Middle frontal gyrus (tissue), 1 donor: ENCODE measurements around the gene ZSWIM5.
"Not testable (repeated sequence)": the region's sequence is repeated elsewhere in the genome, so short reads cannot be mapped to it uniquely, and the experiment has no call there.

Experiments
- DNase-seq: peaks from one replicate; pipeline ENCODE4 v3.0.0-alpha.2; 2015; ENCODE audit warnings: low spot score; ENCODE audit errors: extremely low spot score

ZSWIM5 gene

DNA sequence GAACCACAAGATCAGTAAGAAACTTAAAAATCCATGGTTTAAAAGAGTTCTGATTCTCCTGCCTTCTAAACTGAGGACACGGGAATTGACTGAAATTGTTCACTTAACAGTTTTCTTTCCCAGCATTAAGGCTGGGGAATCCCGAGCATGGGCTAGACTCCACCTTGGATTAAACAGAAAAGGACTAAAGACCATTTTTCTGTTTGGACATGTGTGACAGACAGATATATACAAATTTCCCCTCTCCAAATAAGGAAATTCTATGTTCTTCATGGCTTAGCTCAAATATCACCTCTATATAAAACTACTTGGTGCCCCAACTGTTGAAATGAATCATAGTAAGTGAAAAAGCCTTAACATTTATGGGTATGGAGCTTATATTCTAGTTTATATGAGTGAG, 109.3 kb downstream of the ZSWIM5 start:
- DNase-seq: no peak

DNA sequence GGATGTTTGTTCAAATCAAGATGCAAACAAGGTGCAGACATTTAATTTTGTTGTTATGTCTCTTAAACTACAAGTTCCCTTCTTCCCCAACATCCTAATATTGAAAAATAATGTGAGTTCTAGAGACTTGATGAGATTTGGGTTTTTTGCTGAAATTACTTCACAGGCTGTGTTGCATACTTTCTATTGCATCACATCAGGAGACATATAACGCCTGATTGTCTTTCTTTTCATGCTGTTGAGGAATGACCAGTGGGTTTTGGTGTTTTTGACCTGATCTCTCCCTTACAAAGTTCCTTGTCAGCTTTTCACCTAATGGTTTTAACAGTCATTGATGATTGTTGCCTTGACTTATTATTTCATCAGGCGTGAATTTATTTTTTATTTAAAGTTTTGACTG, 111.0 kb downstream of the ZSWIM5 start:
- DNase-seq: no peak

DNA sequence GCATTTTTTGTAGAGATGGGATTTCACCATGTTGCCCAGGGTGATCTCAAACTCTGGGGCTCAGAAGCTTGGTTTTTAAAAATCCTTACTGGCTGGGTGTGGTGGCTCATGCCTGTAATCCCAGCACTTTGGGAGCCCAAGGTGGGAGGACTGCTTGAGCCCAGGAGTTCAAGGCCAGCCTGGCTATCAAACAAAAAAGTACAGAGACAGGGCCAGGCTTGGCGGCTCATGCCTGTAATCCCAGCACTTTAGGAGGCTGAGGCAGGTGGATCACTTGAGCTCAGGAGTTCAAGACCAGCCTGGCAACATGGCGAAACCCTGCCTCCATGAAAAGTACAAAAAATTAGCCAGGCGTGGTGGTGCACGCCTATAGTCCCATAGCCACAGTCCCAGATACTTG, 112.0 kb downstream of the ZSWIM5 start:
- DNase-seq: not testable (repeated sequence)

DNA sequence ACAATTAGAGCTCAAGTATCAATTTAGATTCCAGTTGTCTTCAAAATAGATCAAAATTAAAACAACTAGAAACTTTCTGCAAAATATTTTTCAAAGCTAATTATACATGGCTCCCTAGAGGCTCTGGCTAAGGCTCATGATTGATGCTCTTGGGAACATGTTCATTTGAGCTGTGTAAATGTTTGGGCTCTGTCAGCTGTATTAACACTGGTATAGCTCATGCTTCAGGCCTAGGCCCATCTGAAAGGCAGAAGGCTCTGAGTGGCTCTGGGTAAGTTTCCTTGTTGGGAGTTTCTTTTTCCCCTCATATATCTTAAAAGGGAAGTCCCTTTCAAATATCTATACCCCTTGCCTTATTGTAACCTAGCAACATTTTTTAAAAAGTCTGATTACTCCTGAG, 113.1 kb downstream of the ZSWIM5 start:
- DNase-seq: no peak

DNA sequence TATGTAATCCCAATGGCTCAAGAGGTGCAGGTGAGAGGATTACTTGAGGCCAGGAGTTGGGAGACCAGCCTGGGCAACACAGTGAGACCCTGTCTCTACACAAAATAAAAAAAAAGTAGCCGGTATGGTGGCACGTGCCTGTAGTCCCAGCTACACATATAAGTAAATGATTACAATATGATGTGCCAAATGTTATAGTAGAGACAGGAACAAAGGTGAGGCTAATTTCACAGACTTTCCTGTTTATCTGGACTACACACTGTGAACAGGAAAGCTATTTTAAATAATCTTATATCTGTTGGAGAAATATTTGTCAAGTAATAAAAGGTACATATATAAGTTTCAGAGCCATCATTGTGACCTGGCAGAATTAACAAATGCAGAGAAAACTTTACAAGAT, 116.7 kb downstream of the ZSWIM5 start:
- DNase-seq: no peak

DNA sequence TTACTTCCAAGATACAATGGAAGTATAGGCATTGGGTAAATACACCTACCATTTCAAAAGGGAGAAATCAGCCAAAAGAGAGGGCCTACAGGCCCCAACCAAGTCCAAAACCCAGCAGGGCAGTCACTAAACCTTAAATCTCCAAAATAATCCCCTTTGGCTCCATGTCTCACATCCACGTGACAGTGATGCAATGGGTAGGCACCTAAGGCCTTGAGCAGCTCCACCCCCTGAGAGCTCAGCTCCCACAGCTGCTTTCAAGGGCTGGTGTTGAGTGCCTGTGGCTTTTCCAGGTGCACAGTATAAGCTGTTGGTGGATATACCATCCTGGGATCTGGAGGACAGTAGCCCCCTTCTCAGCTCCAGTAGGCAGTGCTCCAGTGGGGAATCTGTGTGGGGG, 121.8 kb downstream of the ZSWIM5 start:
- no peak for DNase-seq

DNA sequence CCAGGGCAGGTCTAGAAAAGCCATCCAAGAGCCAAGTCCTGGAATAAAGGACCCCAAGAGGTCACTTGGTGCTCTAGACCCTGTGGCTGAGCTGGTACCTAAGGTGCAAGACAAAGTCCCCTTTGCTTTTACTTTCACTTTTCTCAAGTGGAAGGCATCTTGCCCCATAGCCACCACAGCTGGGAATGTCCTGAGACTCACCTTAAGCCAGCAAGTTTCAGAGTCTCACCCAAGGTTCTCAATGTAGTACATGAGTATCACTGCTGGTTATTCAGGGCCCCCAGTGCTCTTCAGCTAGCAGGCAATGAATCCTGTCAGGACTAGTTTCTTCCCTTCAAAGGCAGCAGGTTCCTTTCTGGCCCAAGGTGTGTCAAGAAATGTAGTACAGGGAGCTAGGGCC, 126.9 kb downstream of the ZSWIM5 start:
- no peak for DNase-seq

DNA sequence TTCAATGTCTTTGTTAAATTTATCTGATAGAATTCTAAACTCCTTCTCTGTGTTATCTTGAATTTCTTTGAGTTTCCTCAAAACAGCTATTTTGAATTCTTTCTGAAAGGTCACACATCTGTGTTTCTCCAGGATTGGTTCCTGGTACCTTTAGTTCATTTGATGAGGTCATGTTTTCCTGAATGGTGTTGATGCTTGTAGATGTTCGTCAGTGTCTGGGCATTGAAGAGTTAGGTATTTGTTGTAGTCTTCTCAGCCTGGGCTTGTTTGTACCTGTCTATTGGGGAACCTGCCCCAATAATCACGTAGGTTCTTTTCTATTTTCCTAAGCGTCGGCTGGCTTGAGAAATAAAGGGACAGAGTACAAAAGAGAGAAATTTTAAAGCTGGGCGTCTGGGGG, 129.4 kb downstream of the ZSWIM5 start:
- DNase-seq: not testable (repeated sequence)

DNA sequence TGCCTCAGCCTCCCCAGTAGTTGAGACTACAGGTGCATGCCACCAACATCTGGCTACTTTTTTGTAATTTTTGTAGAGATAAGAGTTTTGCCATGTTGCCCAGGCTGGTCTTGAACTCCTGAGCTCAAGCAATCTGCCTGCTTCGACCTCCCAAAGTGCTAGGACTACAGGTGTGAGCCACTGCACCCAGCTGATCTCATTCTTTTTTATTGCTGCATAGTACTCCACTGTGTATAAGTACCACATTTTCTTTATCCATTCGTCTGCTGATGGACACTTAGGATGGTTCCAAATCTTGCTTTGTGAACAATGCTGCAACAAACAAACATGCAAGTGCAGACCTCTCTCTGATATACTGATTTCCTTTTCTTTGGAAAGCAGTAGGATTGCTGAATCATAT, 134.8 kb downstream of the ZSWIM5 start:
- no peak for DNase-seq

DNA sequence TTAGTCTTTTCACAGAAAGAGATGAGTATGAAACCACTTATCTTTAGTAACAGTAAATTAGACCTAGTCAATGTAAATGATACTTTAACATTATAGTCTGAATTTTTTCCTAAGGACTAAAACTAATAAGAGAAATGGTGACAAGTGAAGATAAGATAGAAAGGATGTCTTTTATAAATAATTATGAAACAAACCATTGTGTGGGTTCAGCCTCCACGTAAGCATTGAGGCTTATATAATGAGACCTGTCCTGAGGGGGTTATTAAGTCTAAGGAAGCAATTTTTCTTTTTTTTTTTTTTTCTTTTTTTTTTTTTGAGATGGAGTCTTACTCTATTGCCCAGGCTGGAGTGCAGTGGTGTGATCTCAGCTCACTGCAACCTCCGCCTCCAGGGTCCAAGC, 138.6 kb downstream of the ZSWIM5 start:
- DNase-seq: no peak

DNA sequence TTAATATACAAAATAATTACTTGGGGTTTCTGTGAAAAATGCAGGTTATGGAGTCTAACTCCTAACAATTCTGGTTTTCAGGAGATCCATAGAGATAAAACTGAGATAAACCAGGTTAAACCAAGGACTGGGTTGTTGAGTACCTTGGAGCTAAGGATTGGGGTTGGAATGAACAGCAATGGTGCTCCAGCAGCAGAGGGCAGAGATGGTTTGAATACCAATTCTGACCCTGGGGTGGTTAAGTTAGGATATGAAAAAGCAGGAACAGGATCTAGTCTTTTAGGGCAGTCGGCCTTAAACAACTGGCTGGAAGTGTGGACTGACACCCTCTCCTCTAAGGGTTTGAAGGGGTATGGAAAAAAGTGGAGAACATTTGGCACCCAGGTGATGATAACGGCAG, 141.3 kb downstream of the ZSWIM5 start:
- DNase-seq: no peak

DNA sequence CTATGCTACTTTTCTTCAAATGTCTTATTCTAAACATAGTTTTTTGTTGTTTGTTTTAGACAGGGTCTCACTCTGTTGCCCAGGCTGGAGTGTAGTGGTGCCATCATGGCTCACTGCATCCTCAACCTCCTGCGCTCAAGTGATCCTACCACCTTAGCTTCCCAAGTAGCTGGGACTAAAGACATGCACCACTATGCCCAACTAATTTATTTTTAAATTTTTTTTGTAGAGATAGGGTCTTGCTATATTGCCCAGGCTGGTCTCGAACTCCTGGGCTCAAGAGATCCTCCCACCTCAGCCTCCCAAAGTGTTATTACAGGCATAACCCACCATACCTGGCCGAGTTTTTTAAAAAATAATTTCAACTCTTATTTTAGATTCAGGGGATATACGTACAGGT, 143.9 kb downstream of the ZSWIM5 start:
- DNase-seq: not testable (repeated sequence)

DNA sequence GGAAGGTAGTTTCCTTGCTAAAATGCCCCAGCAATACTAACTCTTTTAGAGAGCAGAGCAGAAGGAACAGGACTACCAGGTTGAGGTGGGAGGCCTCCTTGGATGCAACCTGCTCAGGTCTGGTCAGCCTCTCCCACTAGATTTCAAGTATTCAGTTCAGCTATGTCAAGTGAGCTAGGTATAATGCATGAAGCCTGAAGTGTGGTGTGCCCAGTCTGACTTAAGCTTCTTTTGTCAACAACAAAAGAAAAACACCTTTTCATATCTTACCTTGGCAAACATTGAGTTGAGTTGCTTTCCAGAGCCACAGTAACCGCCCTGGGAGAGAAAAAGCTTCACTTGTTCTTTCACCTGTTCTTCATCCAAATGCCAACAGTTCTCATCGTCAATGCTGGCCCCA, 146.6 kb downstream of the ZSWIM5 start:
- no peak for DNase-seq

DNA sequence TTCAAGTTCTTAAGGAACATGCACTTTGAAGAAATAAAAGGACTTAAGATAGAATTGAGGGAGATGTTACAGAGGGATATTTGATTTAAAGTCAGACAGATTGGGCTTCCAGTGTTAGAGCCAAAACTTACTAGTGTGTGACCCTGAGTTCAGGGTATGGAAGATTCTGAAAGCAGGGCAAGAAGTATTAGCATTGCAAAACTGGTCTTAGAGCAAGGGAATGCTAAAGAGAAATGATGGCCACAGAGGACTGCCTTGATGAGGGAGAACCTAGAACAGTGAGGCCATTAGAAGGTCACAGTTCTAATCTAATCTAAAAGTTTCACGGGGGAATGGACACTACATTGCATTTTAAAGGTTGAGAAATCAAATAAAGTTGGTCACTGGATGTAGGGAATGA, 148.9 kb downstream of the ZSWIM5 start:
- no peak for DNase-seq

DNA sequence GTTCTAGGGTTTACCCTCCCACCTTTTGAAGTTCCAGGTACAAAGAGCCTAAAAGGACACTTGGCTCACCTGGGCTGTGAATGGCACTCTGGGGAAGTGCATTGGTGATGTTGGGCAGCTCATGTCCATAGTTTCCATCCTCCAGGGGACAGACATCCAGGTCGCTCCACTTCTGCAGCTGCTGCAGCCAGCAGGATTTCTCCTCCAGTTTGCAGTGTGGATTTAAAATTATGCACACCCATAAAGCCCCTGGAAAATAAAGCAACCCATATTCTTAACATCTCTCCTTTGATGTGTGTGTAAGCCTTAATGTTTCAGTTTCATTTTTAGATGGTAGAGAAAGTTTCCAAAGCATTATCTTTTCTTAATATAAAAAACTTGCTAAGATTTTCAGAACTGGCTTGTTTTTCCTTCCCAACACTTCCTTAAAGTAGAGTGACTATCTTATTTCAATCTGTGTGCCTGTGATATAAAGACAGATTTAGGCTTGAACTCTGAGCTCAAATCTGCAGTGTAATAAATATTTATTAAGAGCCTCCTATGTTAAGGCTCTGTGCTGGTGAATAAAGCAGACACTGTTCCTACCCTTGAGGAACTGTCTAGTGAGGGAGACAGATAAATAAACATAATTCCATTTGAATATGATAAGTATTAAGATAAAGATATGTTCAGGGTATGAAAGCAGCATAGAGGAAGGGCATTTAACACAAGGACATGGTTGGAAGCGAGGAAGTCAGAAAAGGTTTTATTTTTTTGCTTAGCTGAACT, 155.2 kb downstream of the ZSWIM5 start:
- no peak for DNase-seq

DNA sequence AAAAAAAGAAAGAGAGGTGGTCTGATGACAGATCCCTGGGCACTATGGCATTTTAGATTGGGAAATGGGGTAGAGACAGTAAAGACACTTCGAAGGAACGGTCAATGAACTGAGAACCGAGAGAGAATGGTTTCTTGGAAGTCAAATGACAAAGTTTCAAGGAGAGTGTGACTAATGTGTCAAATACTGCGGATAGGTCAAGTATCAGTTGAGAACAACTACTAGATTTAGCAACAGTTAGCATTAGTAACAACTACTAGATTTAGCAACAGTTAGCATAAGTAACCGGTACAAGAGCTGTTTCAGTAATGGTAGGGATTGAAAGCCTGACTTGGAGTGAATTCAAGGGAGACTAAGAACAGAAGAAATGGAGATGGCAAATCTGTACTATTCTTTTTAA, 159.4 kb downstream of the ZSWIM5 start:
- DNase-seq: no peak

DNA sequence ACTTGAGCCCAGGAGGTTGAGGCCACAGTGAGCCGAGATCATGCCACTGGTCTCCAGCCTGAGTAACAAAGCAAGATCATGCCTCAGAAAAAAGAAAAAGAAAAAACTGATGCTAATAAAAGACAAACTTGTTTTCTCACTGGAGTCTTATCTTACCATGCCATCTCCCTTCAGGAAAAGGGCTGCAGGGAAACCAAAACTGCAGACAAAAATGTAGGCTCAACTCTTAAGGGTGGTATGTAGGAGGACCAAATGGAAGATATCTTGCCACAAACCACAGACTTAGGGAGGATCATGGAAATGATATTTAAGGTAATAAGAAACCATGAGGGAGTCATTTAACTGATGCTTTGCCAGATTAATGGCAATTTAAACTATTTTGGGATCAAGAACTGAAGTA, 161.5 kb downstream of the ZSWIM5 start:
- DNase-seq: no peak

DNA sequence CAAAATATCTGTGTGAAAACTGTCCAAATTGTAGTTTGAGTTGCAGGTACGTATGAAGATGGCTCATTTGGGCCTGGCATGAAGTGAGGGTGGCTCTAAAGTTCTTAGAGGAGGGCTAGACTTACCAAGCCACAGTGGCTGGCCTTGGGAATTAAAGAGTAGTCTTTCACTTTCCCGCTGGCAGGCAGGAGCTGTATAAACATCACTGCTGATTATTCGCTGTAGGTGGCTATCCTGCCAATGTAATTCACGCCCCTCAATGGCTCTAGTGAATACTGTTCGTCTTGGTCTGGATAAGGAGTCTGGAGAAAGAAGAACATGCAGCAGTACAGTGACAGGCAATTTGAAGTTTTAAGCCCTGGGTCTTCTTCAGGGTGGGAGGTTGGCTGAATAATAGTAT, 163.3 kb downstream of the ZSWIM5 start:
- DNase-seq: no peak

DNA sequence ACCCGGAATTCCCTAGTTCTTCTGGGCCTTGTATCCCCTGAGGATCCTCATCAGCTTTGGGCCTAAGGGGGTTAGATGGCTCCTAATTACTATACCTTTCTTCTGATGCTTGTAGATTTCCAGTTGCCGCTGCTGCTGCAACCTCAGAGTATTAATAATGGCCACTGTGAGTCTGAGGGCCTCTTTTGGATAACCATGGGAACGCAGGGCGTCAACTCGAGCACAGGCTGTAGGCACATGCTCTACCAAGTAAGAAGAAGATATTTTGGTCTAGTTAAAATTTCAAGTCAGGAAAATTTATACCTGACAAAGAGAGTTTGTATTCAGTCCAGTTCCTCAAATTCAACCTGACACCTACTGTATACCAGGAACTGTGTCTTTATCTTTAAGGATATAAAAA, 166.1 kb downstream of the ZSWIM5 start:
- DNase-seq: no peak

DNA sequence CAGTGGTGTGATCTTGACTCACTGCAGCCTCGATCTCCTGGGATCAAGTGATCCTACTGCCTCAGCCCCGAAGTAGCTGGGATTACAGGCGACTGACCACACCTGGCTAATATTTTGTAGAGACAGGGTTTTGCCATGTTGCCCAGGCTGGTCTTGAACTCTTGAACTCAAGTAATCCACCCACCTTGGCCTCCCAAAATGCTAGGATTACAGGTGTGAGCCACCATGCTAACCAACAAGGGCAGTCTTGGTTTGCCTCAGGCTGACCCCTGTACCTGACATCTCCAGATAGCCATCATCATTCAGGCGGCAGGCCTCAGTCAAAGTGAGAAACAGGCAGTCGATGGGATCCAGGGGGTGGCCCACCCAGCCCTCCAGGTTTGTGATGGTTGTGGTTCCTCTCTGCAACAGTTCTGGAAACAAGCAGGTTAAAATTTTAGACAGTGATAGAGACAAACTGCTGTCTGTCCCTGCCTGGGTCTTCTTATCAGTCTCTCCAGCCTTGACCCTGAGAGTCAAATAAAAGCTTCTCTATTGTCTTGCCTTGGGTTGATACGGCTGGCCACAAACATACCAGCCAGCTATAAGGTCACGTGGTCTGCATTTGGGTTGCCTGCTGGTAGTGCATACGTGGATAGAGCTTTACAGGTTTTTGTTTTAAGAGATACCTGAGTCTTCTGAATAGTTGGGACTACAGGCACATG, 167.6 kb downstream of the ZSWIM5 start:
- no peak for DNase-seq

DNA sequence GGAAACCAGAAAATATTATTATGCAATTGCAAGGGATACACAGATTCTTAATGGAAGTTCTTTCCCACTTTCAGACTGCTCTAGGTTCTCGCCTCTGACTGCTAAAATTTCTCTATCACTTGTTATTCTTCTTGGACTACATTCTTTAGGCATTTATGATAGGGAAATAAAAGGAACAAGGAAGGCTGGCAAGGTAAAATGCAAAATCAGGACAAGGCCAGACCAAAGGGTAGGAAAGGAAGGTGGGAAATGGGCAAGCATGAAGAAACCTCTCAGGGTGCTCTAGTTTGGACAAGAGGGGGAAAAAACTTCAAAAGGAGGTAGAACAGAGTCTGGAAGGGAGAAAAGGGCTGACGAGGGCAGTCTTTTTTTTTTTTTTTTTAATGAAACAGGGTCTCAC, 168.2 kb downstream of the ZSWIM5 start:
- no peak for DNase-seq

DNA sequence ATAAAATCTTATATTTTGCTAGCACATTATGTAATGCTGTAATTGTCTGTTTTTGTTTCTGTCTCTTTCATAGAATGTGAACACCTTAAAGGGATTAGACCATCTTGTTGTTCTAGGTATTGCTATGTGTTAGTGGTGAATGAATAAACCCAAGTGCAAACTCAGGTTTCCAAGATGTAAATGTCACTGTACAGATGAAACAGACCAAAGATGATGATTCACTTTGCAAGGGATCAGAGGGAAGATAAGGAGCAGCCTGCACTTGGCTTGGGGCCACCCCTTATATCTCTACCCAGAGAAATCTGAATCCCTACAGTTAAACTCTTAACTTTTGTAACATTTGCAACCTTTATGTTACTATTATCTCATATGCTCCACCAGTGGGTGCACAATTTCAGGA, 168.9 kb downstream of the ZSWIM5 start:
- DNase-seq: no peak

DNA sequence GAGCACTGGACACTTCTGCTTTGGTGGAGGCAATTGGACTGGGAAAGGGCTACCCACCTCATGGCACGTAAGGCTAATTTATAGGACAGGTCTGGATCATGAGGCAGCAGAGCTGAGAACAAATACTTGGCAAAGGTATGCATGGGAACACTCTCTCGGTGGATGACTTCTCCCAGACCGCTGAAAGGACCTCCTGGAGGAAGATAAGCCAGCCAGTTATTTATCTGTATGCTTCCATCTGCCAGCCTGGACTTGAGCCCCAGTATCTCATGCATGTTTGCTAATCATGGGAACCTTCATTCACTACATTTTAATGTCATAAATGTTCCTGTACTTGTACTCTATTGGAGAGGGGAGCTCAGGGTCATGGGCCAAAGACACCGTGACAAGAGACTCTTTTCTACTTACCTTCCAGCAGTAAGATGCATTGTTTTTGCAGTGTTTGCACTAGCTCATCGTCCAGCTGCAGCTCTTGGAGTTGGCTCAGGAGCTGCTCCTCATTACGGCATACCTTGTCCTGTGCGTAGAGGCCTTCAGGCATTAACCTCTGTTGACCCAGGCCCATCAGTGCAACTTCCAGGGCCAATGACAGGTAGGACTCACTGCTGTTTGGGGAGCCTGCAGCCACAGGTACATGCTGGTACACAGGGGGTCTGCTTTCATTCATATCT, 170.6 kb downstream of the ZSWIM5 start:
- DNase-seq: no peak
